ENCODE data around the gene GPR162. TPM values are rescaled to one million over a fixed set of nuclear protein-coding genes. Genes with fewer than 3 reads are reported as not detected.

GPR162 gene
- total RNA-seq, 2 donors from 2014 or later = 0.46 to 0.60 TPM

DNA sequence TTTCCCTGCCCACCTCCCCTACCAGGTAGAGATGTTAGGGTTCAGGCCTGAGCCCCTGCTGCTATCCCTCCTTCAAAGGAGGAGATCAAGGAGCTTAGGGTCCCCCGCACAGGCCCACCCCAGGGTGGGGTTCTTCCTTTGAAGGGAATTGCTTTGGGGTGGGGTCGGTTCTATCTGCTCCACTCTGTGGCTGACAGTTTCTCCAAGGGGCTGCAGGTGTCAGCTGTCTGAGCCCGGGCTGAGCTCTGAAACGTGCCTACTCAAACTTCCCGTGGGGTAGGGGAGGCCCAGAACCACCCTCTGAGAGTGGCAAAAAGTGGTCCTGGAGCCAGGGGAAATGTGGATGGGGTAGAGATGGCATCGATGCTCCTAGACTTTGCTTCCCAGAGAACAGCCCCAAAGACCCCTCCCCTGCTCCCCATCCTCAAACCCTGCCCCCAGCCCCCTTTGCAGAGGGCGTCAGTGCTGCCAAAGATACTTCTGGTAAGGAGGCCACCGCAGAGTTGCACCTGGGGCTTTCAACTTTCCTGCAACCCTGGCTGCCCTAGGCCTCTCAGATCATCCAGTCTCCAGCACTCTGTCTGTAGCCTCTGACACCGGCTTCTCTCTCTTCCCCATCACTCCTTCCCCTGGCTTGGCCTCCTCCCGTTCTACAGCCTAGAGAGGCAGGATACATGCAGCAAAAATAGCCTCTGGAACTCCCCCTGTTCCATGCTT is 38.6 kb upstream of the GPR162 start:
- ATAC-seq (no peak), DNase-seq (ENCODE audit: low spot score in 2 of 2) (no peak)
- Mint-ChIP-seq H3K36me3 (peaks cover 5 to 10% of the 10 kb centered on the region in 2 donors), H3K9me3 (no peaks in the 10 kb centered on the region), H3K27ac (peak overlapping the region in 1 of 2 donors; percentile 1)

DNA sequence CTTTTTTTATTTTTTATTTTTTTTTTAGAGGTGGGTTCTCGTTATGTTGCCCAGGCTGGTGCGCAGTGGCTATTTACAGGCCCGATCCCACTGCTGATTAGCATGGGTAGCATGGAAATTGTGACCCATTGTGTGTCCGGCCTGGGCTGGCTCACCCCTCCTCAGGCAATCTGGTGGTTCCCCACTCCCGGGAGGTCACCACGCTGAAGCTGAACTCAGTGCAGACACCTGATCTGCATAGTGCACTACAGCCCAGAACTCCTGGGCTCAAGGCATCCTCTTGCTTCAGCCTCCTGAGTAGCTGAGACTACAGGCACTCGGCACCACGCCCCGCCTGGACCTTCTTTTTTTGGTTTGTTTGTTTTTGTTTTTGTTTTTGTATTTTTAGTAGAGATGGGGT is 37.8 kb upstream of the GPR162 start:
- peak overlapping the region in 1 of 2 donors; percentile 1 for H3K27ac Mint-ChIP-seq
- peak in 1 of 2 donors; percentile 21 for ATAC-seq
- H3K9me3 Mint-ChIP-seq = no peaks in the 10 kb centered on the region
- H3K36me3 Mint-ChIP-seq = peaks cover under 1 to 1% of the 10 kb centered on the region in 2 donors
- no peak for DNase-seq (ENCODE audit: low spot score in 2 of 2)

DNA sequence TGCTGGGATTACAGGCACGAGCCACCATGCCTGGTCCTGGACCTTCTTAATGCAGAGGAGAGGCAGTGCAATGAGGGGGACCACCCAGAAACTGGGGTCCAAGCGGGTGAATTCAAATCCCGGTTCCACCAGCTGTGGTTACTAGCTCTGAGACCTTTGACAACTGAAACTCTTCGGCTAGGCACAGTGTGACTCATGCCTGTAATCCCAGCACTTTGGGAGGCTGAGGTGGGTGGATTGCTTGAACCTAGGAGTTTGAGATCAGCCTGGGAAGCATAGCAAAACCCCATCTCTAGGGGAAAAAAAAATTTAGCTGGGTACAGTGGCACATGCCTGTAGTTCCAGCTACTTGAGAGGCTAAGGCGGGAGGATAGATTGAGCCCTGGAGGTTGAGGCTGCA is 37.3 kb upstream of the GPR162 start:
- no peaks in the 10 kb centered on the region for H3K9me3 Mint-ChIP-seq
- H3K27ac Mint-ChIP-seq = peak overlapping the region; percentile 1 to 29
- DNase-seq (ENCODE audit: low spot score in 2 of 2) (no peak), ATAC-seq (peak in 1 of 2 donors; percentile 18)
- no peaks in the 10 kb centered on the region for H3K36me3 Mint-ChIP-seq

DNA sequence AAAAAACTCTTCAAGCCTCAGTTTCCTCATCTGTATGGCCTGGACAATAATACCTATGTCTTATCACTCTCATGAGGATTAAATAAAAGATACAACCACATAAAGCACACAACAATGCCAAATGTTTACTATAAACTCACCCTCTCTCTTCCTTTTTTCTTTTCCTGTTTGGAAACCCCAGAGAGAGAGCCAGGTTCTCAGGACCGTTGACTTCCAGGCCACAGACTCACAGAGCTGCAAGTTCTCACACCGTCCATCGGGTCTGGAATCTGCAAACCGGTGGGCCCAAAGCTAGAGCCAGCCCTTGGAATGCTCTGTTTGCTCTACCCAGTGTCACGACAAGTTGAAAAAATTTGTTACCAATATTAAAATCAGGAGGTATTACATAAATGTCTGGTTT is 36.9 kb upstream of the GPR162 start:
- peak overlapping the region in 1 of 2 donors; percentile 29 for H3K27ac Mint-ChIP-seq

DNA sequence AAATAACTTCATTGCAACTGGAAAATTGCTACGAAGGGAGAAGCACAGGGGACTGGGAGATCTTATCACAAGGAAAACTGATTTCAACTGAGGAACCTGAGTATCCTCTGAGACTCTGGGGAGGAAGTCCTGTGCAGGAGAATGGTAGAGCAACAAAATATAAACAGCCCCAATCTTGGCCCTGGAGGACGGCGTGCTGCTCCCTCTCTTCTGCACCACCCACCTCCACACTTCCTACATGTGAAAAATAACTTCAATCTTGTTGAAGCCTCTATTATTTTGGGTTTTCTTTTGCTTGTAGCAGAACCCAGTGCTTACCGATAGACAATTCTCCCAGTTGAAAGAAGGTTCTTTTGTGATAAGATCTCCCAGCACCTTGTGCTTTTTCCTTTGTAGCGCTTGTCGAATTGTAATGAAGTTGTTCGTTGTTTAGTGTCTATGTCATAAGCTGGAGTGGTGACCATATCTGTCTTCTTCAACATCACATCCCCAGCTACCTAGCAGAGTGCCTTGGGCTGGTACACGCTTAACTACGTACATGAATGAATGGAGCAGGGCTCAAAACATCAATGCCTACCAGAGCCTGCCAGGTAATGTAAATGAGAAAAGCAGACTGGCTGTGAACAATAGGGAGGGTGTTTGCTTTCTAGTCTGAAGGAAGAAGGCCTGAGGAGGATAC is 35.1 kb upstream of the GPR162 start:
- H3K27ac Mint-ChIP-seq = peak overlapping the region; percentile 40 to 82
- no peaks in the 10 kb centered on the region for H3K9me3 Mint-ChIP-seq
- DNase-seq (ENCODE audit: low spot score in 2 of 2) (no peak), ATAC-seq (peak in 1 of 2 donors; percentile 16)
- peaks cover 14 to 19% of the 10 kb centered on the region in 2 donors for H3K36me3 Mint-ChIP-seq

More for the DNA sequence above, 36.9 kb upstream of the GPR162 start:
- Mint-ChIP-seq H3K36me3 (peaks cover 4% of the 10 kb centered on the region in 2 donors), H3K9me3 (no peaks in the 10 kb centered on the region)
- ATAC-seq = no peak
- no peak for DNase-seq (ENCODE audit: low spot score in 2 of 2)

DNA sequence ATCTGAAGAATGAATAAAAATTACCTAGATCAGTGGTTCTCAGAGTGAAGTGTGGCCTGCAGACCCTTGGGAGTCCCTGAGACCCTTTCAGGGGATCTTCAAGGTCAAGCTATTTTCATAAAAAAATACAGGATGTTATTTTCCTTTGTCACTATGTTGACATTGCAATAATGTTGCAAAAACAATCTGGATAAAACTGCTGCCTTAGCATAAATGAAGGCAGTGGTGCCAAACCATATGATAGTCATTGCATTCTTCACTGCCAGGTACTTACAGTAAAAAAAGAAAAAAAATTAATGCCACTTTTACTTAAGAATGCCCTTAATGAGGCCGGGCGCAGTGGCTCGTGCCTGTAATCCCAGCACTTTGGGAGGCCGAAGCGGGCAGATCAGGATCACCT is 34.3 kb upstream of the GPR162 start:
- Mint-ChIP-seq H3K36me3 (peaks cover 20 to 26% of the 10 kb centered on the region in 2 donors), H3K27ac (peak overlapping the region in 1 of 2 donors; percentile 82), H3K9me3 (no peaks in the 10 kb centered on the region)
- DNase-seq (ENCODE audit: low spot score in 2 of 2) (no peak), ATAC-seq (no peak)

DNA sequence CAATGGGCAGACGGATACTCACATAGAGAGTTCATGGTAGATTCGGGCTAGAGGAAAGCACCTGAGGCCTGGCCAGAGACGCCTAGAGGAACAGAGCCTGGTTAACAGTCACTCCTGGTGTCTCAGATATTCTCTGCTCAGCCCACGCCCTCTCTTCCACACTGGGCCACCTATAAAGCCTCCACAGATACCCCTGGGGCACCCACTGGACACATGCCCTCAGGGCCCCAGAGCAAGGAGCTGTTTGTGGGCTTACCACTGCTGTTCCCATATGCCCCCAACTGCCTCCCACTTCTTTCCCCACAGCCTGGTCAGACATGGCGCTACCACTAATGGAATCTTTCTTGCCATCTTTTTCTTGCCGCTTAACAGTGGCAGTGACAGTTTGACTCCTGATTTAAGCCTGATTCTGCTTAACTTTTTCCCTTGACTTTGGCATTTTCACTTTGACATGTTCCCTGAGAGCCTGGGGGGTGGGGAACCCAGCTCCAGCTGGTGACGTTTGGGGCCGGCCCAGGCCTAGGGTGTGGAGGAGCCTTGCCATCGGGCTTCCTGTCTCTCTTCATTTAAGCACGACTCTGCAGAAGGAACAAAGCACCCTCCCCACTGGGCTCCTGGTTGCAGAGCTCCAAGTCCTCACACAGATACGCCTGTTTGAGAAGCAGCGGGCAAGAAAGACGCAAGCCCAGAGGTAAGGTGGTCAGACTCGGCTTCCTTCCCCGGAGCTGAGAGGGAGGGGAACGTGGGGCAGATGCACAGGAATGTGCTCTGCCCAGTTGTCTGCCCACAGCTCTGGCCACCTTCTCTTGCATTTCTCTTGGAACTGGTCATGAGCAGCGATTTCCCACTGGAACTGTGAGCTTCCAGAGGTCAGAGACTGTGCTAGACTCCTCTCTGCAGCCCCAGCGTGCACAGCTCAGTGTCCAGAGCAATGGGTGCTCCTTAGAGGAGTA is 32.4 kb upstream of the GPR162 start, which contains the start of gene CD4:
Gene CD4 (plus strand): TSS at position 557 of the 953 bp plus-strand sequence. CDS start 10,611 bp downstream, outside the sequence.
- no peaks in the 10 kb centered on the region for H3K9me3 Mint-ChIP-seq
- ATAC-seq (peak; percentile 77 to 80), DNase-seq (ENCODE audit: low spot score in 2 of 2) (peak; percentile 81 to 84)
- H3K27ac Mint-ChIP-seq = peak within 1 kb of the TSS; percentile 94 to 95
- H3K36me3 Mint-ChIP-seq = peaks cover 26 to 36% of the 10 kb centered on the region in 2 donors

DNA sequence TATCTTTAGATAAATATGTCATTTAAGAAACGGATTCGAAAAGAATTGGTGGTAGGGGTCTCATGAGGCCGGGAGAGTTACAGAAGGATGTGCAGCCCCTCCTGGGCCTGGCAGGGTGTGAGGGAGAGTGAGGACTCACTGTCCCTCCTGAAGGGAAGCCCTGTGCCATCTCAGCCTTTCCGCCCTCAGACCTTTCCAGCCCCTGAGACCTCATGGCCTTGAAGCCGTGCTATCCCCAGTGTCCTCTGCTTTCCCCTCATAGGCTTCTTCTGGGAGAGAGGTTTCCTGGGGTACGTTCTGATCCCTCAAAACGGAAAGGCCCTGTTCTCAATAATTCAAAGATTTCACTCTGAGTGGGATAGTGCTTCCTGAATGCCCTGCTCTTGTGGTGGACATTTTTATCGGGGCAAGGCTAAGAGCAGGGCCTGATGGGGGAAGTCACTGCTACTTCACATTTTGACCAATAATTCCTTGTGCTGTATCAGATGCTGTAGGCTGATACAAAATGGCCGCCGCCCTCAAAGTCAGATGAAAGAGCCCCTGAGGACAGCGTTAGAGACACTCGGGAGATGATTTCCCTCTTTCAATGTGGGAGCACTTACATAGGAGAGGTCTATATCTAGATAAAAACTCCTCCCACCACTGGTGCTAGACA is 31.0 kb upstream of the GPR162 start:
- H3K27ac Mint-ChIP-seq = peak overlapping the region; percentile 94 to 95
- H3K9me3 Mint-ChIP-seq = no peaks in the 10 kb centered on the region
- DNase-seq (ENCODE audit: low spot score in 2 of 2) (peak in 1 of 2 donors; percentile 67), ATAC-seq (peak; percentile 41 to 55)
- H3K36me3 Mint-ChIP-seq = peaks cover 26 to 36% of the 10 kb centered on the region in 2 donors

DNA sequence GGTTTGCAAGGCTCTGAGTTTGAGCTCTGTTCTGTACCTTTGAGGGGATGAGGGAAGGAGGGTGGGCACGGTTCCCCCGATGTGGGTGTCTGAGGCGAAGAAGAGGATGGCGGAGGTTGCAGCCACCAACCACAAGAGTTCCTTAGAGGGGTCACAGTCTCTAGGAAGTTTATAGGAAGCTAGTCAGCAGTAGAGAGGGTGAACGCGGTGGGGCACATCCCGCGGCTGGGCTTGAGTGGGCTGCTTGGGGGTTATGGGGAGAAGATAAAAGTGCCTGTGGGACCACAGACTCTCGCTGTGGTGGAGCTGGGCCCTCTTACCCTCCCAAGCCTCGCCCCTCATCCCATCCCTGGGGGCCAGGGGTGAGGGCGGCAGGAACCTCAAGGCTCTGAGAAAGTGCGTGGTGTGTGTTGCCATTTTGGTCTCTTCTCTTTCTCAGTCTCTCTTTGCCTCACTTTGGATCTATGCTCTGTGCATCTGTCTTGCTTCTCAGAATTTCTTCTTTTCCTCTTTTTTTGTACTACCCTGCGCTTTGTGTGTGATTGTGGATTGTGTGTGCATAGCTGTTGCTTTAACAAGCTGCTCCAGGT is 29.6 kb upstream of the GPR162 start:
- ATAC-seq (peak; percentile 7 to 16), DNase-seq (ENCODE audit: low spot score in 2 of 2) (peak in 1 of 2 donors; percentile 62)
- Mint-ChIP-seq H3K9me3 (no peaks in the 10 kb centered on the region), H3K36me3 (peaks cover 26 to 46% of the 10 kb centered on the region in 2 donors), H3K27ac (peak overlapping the region; percentile 94 to 96)

DNA sequence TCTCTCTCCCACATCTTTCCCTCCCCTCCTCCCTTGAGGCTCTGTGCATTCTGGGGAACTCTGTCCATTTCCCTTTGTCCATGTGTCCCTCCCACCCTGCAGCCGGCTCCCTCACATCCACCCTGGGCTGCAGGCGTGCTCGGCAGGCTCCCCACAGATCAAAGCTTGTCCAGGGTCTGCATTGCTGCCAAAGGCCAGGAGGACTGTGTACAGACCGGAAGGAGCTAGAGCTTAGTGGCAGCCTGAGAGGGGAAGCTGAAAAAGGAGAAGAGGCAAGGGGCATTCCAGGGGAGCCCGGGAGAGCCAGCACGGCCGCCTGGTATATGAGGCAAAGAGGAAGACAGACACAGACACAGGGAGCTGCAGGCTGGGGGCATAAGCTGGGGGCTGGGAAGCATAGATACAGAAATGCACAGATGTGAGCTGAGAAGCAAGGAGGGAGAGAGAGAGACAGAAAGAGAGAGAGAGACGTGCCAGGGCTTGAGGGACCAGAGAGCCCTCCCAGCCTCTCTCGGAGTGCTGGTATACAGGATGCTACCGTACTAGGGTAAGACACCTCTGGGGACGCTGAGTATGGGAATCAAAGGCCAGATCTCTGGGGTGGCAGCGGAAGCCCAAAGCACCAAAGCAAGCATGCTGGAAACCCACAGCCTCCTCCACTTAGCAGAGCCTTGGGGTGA is 29.0 kb upstream of the GPR162 start:
- H3K9me3 Mint-ChIP-seq = no peaks in the 10 kb centered on the region
- DNase-seq (ENCODE audit: low spot score in 2 of 2) (no peak), ATAC-seq (peak; percentile 27 to 33)
- H3K27ac Mint-ChIP-seq = peak overlapping the region; percentile 94 to 96
- peaks cover 26 to 53% of the 10 kb centered on the region in 2 donors for H3K36me3 Mint-ChIP-seq

DNA sequence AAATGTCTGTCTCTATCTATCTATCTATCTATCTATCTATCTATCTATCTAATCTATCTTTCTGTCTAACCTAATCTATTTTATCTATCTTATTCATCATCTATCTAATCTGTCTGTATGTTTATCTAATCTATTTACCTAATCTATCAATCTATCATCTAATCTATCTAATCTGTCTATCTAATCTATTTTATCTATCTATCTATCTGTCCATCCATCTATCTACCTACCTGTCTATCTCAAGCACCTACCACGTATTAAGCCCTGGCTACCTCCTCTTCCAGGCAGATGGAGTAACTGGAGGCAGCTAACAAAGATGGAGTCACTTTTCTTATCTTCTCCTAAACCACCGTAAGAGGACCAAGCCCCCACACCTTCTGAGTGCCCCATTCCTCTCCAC is 26.5 kb upstream of the GPR162 start:
- Mint-ChIP-seq H3K27ac (peak overlapping the region in 1 of 2 donors; percentile 51), H3K36me3 (peaks cover 18 to 45% of the 10 kb centered on the region in 2 donors), H3K9me3 (no peaks in the 10 kb centered on the region)
- DNase-seq (ENCODE audit: low spot score in 2 of 2) (no peak), ATAC-seq (no peak)

DNA sequence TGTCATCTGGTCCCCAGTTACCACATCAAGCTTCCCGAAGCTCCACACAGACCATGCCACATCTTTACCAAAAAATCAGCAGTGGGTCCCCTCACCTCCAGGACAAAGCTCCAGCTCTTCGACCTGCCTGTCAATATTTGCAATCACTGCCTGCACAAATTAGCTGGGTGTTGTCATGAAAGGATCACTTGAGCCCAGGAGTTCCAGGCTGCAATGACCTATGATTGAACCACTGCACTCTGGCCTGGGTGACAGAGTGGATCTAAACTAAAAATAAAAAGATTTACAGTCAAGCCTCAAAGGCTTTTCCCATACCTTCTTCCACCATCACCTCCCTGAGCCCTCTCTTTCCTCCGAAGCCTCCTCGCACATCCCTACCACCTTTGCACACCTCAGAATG is 25.0 kb upstream of the GPR162 start:
- ATAC-seq = no peak
- H3K9me3 Mint-ChIP-seq = no peaks in the 10 kb centered on the region
- H3K36me3 Mint-ChIP-seq = peaks cover 11 to 34% of the 10 kb centered on the region in 2 donors
- DNase-seq (ENCODE audit: low spot score in 2 of 2) = no peak
- peak overlapping the region in 1 of 2 donors; percentile 25 for H3K27ac Mint-ChIP-seq

DNA sequence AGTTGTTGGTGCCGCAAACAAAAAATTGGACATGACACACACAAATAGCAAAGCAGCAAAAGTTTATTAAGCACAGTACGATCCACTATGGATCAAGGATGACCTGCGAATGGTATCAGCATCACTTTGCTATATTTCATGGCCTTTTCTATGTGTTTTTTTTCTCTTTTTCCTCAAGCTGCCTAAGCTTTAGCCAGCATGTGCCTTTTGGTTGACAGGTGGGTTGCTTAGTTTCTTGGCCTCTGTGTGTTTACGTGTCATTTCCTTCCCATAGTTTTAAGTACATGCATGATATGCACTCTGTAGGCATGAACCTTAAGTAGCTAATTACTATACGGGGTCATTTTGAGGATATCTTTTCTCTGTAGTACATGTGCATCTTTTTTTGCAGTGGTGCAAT is 22.5 kb upstream of the GPR162 start:
- H3K9me3 Mint-ChIP-seq = no peaks in the 10 kb centered on the region
- H3K27ac Mint-ChIP-seq = peak overlapping the region in 1 of 2 donors; percentile 65
- no peak for DNase-seq (ENCODE audit: low spot score in 2 of 2)
- H3K36me3 Mint-ChIP-seq = peaks cover 0 to 32% of the 10 kb centered on the region in 2 donors
- no peak for ATAC-seq

DNA sequence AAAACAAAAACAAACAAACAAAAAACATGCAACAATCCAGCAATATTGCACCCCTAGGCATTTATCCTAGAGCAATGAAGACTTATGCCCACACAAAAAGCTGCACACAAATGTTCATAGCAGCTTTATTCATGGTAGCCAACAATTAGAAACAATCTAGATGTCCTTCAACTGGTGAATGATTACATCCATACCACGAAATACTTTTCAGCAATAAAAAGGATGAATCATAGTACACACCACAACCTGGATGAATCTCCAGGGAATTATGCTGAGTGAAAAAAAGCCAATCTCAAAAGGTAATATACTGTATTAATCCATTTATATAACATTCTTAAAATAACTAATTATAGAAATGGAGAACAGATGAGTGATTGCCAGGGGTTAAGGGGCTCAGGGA is 14.5 kb upstream of the GPR162 start:
- H3K9me3 Mint-ChIP-seq = no peaks in the 10 kb centered on the region
- peaks cover 4 to 26% of the 10 kb centered on the region in 2 donors for H3K36me3 Mint-ChIP-seq
- DNase-seq (ENCODE audit: low spot score in 2 of 2) (no peak), ATAC-seq (no peak)
- H3K27ac Mint-ChIP-seq = no peak overlapping the region

DNA sequence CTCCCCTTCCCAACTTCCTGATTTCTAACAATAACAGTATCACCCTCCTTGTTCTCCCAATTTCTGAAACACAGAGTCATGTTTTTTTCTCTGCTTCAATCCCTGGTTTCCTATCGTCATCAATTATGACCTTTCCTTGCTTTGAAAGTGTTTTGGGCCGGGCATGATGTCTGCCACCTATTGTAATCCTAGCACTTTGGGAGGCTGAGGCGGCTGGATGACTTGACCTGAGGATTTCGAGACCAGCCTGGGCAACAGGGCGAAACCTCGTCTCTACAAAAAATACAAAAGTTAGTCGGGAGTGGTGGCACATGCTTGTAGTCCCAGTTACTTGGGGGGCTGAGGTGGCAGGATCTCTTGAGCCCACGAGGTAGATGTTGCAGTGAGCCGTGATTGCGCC is 12.6 kb upstream of the GPR162 start:
- Mint-ChIP-seq H3K27ac (peak overlapping the region in 1 of 2 donors; percentile 44), H3K9me3 (no peaks in the 10 kb centered on the region), H3K36me3 (peaks cover 4 to 14% of the 10 kb centered on the region in 2 donors)
- ATAC-seq (no peak), DNase-seq (ENCODE audit: low spot score in 2 of 2) (no peak)

All from activated naive CD4-positive, alpha-beta T cell treated with anti-CD3 and anti-CD28 coated beads, Interleukin-2, amount 50 U/mL, for 72 hours (primary cell).